ENCODE measurements around the gene MRPL1. TPM values are rescaled to one million over a fixed set of nuclear protein-coding genes. Genes with fewer than 3 reads are reported as not detected.

MRPL1 gene
- total and polyA plus RNA-seq, 2 of the 13 experiments (the other 11 are each of a cell fraction or from before 2014, with no cell fraction given) = 23.3 to 61.5 TPM

DNA sequence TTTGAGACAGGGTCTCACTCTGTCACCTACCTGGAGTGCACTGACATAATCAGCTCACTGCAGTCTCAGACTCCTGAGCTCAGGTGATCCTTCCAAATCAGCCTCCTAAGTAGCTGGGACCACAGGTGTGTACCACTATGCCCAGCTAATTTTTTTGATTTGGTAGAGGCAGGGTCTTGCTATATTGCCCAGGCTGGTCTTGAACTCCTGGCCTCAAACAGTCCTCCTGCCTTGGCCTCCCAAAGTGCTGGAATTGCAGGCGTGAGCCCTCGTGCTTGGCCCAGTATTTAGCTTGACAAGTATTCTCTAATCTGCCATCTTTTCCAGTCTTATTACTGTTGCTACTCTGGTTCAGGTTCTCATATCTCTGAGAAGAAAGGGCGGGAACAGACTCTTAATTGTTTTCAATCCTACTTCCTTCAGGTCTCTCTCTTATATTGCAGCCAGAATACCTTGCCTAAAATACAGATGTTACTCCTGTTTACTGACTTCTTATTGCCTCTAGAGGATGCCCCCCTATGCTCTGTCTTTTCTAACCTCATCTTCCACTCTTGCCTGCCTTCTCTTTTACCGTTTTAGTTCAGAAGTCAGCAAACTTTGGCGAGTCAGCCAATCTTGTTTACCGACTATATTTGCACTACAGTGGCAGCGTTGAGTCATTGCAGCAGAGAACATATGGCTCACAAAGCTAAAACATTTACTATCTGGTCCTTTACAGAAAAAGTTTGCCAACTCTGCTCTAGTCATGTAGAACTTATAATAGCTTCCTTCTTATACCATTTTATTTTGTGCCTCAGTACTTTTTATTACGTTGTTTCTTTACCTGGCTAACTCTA lies 19.0 kb downstream of the MRPL1 start (continued):
- TF ChIP-seq, protein P1, sequence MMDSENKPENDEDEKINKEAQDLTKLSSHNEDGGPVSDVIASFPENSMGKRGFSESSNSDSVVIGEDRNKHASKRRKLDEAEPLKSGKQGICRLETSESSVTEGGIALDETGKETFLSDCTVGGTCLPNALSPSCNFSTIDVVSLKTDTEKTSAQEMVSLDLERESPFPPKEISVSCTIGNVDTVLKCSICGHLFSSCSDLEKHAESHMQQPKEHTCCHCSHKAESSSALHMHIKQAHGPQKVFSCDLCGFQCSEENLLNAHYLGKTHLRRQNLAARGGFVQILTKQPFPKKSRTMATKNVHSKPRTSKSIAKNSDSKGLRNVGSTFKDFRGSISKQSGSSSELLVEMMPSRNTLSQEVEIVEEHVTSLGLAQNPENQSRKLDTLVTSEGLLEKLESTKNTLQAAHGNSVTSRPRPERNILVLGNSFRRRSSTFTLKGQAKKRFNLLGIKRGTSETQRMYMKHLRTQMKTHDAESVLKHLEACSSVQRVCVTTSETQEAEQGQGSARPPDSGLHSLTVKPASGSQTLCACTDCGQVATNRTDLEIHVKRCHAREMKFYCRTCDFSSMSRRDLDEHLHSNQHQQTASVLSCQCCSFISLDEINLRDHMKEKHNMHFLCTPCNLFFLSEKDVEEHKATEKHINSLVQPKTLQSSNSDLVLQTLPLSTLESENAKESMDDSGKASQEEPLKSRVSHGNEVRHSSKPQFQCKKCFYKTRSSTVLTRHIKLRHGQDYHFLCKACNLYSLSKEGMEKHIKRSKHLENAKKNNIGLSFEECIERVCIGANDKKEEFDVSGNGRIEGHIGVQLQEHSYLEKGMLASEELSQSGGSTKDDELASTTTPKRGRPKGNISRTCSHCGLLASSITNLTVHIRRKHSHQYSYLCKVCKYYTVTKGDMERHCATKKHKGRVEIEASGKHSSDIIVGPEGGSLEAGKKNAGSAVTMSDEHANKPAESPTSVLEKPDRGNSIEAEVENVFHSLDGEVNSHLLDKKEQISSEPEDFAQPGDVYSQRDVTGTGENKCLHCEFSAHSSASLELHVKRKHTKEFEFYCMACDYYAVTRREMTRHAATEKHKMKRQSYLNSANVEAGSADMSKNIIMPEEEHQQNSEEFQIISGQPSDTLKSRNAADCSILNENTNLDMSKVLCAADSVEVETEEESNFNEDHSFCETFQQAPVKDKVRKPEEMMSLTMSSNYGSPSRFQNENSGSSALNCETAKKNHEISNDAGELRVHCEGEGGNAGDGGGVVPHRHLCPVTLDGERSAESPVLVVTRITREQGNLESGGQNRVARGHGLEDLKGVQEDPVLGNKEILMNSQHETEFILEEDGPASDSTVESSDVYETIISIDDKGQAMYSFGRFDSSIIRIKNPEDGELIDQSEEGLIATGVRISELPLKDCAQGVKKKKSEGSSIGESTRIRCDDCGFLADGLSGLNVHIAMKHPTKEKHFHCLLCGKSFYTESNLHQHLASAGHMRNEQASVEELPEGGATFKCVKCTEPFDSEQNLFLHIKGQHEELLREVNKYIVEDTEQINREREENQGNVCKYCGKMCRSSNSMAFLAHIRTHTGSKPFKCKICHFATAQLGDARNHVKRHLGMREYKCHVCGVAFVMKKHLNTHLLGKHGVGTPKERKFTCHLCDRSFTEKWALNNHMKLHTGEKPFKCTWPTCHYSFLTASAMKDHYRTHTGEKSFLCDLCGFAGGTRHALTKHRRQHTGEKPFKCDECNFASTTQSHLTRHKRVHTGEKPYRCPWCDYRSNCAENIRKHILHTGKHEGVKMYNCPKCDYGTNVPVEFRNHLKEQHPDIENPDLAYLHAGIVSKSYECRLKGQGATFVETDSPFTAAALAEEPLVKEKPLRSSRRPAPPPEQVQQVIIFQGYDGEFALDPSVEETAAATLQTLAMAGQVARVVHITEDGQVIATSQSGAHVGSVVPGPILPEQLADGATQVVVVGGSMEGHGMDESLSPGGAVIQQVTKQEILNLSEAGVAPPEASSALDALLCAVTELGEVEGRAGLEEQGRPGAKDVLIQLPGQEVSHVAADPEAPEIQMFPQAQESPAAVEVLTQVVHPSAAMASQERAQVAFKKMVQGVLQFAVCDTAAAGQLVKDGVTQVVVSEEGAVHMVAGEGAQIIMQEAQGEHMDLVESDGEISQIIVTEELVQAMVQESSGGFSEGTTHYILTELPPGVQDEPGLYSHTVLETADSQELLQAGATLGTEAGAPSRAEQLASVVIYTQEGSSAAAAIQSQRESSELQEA (CRISPR knock-in tag; IDR thresholded peaks at IDR 0.05; ENCODE audit: not compliant biosample characterization) = no peak
- TF ChIP-seq, protein P2, sequence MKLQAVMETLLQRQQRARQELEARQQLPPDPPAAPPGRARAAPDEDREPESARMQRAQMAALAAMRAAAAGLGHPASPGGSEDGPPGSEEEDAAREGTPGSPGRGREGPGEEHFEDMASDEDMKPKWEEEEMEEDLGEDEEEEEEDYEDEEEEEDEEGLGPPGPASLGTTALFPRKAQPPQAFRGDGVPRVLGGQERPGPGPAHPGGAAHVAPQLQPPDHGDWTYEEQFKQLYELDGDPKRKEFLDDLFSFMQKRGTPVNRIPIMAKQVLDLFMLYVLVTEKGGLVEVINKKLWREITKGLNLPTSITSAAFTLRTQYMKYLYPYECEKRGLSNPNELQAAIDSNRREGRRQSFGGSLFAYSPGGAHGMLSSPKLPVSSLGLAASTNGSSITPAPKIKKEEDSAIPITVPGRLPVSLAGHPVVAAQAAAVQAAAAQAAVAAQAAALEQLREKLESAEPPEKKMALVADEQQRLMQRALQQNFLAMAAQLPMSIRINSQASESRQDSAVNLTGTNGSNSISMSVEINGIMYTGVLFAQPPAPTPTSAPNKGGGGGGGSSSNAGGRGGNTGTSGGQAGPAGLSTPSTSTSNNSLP (IDR thresholded peaks at IDR 0.05; ENCODE audit: low read depth, low read length) = peak; percentile 62; the same call in 1 of the 2 replicates
- TF ChIP-seq ZNF124 (CRISPR knock-in tag; IDR thresholded peaks at IDR 0.05) (0 out of 2 replicates have a peak, but pooled peaks have one; percentile 46), FOXP4 (CRISPR knock-in tag; IDR thresholded peaks at IDR 0.05) (peak; percentile 77), FOXA3 (CRISPR knock-in tag; IDR thresholded peaks at IDR 0.05) (peak; percentile 94), FOXA1 (IDR thresholded peaks at IDR 0.05) (peak; percentile 57; the same call in 1 of the 2 replicates), FOXA1 (CRISPR knock-in tag; IDR thresholded peaks at IDR 0.05) (peak; percentile 96), MNT (IDR thresholded peaks at IDR 0.05) (no peak), CTCF (CRISPR knock-in tag; IDR thresholded peaks at IDR 0.05) (peak; percentile 24; the same call in 1 of the 2 replicates), ZFAT (CRISPR knock-in tag; conservative IDR thresholded peaks at IDR 0.05) (0 out of 2 replicates have a peak, but pooled peaks have one; percentile 53)
- TF ChIP-seq, protein P3, sequence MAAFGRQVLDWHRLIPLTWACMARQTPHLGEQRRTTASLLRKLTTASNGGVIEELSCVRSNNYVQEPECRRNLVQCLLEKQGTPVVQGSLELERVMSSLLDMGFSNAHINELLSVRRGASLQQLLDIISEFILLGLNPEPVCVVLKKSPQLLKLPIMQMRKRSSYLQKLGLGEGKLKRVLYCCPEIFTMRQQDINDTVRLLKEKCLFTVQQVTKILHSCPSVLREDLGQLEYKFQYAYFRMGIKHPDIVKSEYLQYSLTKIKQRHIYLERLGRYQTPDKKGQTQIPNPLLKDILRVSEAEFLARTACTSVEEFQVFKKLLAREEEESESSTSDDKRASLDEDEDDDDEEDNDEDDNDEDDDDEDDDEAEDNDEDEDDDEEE (CRISPR knock-in tag; IDR thresholded peaks at IDR 0.05) = no peak
